Central memory CD4-positive, alpha-beta T cell (primary cell): ENCODE data around the gene GGACT.

Source experiments
- DNase-seq: peaks from one replicate; pipeline ENCODE4 v3.0.0; 2022

Gene GGACT

DNA sequence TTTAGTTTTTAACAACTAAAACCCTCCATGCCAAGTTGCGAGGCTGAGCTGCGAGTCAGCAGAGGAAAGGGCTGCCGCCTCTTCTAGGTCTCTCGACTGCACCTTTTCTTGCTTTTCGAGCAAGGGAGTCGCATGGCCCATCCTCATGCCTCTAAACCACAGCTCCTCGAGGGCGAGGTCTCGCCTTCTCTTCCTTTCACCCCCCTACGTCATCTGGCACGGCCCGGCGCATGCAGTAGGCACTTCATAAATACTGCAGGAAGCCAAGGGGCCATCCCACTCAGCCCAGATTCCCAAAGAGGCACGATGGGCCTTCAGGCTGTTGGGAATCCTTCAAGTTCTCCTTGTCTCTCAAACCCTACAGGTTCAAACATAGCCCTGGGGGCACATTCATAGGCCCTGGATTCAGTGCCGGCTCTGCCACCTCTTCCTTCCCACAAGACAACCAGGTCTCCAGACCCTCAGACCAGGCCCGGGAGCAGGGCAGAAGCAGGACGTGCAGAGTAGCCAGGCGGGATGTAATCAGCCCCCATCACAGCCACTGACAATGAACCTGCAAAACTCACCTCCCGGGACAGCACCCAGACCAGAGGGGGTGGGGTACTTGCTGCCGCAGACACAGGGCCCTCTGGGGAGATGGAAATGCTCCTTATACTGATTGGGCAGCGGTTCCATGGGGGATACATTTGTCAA, 41.7 kb downstream of the GGACT start:
- DNase-seq = no peak

DNA sequence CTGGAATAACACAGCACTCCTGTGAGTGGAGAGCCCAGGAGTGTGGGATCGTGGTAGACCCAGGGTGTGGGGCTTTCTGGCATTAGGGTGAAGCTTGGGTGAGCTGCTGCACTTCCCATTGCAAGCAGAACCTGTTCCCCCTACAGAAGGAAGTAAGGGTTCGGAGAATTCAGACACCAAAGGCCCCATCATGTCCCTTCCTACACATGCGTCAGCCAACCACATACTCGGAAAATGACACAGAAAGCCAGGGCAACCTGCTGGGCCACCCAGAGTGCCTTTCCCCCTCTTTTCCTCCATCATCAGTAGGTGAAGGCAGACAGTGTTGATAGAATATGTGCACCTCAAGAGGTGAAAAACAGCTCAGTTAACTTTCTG, 42.9 kb downstream of the GGACT start:
- no peak for DNase-seq

DNA sequence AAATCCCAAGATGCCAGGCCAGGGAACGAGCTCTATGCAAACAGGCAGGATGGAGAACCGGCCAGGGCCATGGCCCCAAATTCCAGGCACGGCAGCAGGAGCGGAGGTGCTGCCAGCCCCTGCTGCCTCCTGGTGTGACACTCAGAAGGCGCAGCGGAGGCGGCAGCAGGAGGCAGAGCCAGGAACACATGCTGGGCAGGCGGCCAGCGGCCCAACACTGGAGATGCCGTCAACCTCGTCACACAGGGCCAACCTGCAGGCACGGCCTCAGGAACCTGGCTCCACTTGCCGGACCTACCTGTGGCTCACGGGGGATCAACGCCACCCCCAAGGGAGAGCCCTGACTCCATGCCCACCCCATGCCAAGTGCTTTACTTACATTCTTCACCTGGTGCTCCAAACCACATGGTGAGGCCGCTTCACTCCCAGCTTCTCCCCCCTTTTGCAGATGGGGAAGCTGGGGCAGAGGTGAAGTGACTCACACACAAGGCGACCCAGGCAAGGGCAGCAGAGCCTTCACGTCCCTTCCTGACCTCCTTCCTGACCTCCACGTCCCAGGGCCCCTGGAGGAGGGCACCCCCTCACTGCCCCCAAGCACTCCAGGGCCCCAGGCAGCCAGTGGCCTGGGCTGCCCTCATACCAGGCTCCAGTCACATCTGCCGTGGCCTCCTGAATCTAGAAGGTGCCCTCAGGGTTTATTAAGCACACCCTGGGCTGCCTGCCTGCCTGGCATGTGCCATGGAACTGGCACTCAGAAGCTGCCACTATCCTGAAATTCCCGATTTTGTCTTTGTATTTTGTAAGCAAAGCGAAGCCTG, 43.5 kb downstream of the GGACT start:
- DNase-seq = no peak

- no peak for DNase-seq
Observed at GRCh38 chr13:100543872-100544602, 44.6 kb downstream of the GGACT start.

DNA sequence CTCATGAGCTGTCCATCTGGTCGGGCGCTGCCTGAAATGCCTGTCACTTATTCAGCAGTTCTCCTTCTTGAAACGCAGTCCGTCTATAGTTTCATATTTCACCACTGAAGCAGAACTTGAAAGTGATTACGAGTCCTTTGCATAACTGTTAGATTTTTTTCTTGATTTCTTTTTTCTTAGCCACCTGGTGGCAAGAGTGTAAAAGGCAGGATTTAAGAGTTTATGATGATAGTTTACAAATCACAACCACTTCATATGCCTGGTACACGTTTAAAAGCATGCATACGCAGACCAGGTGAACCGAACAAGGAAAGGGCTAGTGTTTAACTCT, 45.8 kb downstream of the GGACT start:
- DNase-seq = no peak

DNA sequence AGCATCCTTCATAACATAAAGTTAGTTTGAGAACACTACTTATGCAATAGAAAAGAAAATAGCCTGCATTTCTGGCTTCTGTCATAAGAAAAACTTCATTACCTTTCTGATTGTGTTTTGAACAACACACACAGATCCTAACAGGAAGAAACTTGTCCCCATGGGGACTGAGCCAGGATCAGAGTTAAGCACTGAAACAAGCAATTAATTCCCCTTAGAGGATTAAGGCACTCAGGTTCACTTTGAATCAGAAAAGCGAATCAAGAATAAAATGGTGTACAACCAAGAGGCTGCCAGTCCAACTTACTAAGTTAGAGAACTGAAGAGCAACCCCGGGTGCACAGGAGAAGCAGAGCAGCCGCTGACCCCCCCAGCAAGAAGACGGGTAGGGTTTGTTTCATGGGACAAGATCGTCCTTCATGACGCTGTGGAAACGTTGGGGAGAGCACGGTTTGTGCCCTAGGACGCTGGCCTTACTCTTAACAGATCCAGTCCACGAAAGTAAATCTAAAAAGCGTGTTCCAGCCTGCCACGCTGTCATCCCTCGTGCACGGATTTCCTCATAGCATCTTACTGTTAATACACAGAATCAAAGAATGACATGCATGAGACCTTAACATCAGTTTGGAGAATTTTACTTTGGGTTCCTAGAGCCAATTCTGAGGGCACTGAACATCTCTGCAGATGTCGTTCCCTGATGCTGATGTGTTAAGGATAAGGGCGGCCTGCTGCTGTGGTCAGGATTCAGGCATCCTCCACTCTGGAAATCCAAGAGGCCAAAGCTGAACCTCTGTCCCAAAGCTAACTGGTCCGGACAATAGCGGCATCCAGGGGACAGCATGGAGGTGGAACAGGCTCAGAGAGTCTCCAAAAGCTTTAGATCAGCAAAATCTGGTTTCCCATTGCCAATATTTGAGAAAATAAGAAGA, 46.4 kb downstream of the GGACT start:
- no peak for DNase-seq

GRCh38 chr13:100540621-100541020, 48.0 kb downstream of the GGACT start:
- no peak for DNase-seq

- DNase-seq = no peak
Observed at GRCh38 chr13:100537951-100538462, 50.6 kb downstream of the GGACT start.

- no peak for DNase-seq
Observed at GRCh38 chr13:100537486-100537885, 51.1 kb downstream of the GGACT start.

DNA sequence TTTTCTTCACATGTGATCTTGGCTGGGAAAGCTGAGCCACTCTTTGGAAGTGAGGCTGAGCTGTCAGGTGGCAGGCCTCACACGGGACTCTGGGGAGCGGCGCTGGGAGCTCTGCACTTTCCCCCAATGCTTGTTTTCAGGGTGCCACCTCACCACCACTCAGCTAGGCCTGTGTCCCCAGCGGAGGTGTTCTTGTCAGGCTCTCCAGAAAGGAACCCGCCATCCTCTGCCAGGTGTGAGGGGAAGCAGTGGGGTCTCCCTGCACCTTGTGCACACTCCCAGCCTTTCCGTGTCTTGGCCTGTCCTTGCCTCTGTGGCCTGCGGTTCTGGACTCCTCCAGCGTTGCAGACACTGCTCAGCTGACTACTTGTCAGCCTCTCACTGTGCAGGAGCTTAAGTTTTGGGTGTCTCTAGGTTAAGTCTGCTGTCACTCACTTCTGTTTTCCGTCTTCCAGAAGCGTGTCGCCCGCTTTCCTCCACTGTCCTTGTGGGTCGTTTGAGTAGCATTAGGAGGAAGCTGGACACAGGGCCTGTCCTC, 51.9 kb downstream of the GGACT start:
- no peak for DNase-seq

GRCh38 chr13:100535426-100536135, 53.0 kb downstream of the GGACT start:
- no peak for DNase-seq

GRCh38 chr13:100534911-100535310, 53.7 kb downstream of the GGACT start:
- DNase-seq = no peak

GRCh38 chr13:100534147-100534843, 54.3 kb downstream of the GGACT start:
- DNase-seq = no peak

GRCh38 chr13:100533588-100534041, 55.0 kb downstream of the GGACT start:
- no peak for DNase-seq

- no peak for DNase-seq
Observed at GRCh38 chr13:100532836-100533435, 55.7 kb downstream of the GGACT start.

DNA sequence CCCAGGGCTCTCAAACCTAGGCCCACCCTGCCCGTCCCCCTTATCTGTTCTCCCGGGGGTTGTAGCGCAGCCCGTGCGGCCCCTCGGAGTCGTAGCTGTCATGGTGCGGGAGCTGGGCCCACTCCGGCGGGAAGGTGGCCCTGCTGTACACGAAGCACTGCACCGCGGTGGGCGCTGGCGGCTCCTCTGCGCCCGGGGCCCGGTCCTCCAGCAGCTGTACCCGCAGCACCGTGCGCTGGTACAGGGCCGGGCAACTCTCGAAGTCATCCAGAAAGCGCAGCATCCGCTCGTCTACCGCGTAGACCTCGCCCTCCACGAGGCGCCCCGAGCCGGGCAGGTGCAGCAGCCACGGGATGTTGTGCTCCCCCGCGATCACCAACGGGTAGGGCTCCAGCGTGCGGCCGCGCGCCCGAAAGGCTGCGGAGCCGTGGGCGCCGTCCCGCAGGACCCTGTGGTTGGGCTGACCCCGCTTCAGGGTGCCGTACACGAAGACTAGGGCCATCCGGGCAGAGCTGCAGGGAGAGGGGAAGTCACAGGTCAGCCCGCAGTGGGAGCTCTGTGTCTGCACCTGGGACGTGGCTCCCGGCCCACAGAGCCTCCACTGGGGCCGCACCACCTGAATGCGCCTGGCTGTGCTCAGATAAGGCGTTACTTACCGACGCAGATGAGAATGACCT, 56.4 kb downstream of the GGACT start:
- no peak for DNase-seq

DNA sequence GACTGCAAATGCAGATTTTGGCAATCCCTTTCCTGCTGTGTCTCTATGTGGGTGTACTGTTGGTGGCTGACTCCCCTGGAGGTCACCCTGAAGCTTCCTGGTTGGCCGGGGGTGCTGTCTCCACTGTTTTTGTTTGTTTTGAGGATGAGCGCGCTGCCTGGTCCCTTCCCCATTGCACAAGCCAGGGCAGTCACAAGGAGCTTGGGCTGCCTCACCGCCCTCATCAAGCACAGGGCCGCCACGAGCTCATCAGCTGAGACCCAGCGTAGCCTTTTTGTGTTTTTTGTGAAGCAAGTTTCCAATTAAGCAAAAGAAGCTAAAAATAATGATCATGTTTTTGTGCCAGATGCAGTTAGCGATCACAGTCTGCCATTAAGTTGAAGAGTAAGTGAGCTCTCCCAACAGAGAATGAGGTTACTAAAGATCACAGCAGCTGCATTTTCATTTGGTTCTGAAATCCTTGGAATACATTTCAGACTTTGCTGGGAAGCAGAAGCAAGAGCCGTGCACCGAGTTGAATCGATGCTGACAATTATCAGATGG, 57.8 kb downstream of the GGACT start:
- no peak for DNase-seq

DNA sequence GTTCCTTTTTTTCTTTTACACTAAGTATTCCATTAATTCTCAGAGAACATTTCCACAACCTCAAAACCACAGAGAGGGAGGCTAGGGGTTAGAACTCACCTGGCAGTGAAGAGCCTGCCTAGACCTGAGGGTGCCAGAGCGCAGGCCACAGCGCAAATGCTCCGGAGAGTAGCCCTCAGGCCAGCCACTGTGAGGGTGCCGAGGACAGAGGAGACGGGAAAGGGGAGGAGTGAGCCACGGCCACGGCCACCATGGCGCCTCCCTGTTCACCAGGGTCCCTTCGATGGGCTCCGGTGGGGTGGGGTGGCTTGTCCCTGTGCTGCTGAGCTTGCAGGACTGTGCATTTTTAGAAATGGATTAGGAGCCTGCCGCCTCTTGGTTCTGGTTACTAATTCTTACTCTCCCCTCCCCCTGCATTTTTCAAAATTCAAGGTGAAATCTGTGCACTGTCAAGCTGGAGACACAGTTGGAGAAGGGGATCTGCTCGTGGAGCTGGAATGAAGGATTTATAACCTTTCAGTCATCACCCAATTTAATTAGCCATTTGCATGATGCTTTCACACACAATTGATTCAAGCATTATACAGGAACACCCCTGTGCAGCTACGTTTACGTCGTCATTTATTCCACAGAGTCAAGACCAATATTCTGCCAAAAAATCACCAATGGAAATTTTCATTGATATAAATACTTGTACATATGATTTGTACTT, 58.8 kb downstream of the GGACT start:
- no peak for DNase-seq

- no peak for DNase-seq
Observed at GRCh38 chr13:100528820-100529219, 59.8 kb downstream of the GGACT start.
